NCI-H345 treated with DMSO at 0.1 percent for 48 hours (cell line): ENCODE measurements around the gene HMCN2.

Source experiments
- DNase-seq: peaks from one replicate; lab custom pipeline; 2025; ENCODE audit not compliant: unreplicated experiment; lab: John Stamatoyannopoulos, UW

HMCN2 gene

GRCh38 chr9:130265431-130266235 is at the start of gene HMCN2:
Gene HMCN2, plus strand, starts transcription at chr9:130265760. Its CDS starts 119 bp downstream, at chr9:130265879.
- no peak for DNase-seq

- DNase-seq: no peak
These were observed 47.7 kb upstream of the HMCN2 start for GRCh38 chr9:130217838-130218237.

- DNase-seq: no peak
These were observed 45.9 kb upstream of the HMCN2 start for GRCh38 chr9:130219661-130220096.

- DNase-seq: no peak
These were observed 45.2 kb upstream of the HMCN2 start for GRCh38 chr9:130220352-130220751.

- DNase-seq: no peak
These were observed 42.7 kb upstream of the HMCN2 start for GRCh38 chr9:130222833-130223232.

- no peak for DNase-seq
These were observed 40.5 kb upstream of the HMCN2 start for GRCh38 chr9:130225071-130225470.

GRCh38 chr9:130225586-130225985 is 40.0 kb upstream of the HMCN2 start:
- no peak for DNase-seq

- DNase-seq: no peak
These were observed 39.4 kb upstream of the HMCN2 start for GRCh38 chr9:130226112-130226511.

- DNase-seq: no peak
These were observed 37.7 kb upstream of the HMCN2 start for GRCh38 chr9:130227833-130228232.

- no peak for DNase-seq
These were observed 35.8 kb upstream of the HMCN2 start for GRCh38 chr9:130229759-130230158.

GRCh38 chr9:130230631-130231030 is 34.9 kb upstream of the HMCN2 start:
- no peak for DNase-seq

GRCh38 chr9:130232899-130233586 is 32.5 kb upstream of the HMCN2 start:
- DNase-seq: no peak

GRCh38 chr9:130233587-130233945 is 32.0 kb upstream of the HMCN2 start:
- DNase-seq: no peak

GRCh38 chr9:130234340-130235260 is 31.0 kb upstream of the HMCN2 start:
- DNase-seq: no peak

GRCh38 chr9:130235558-130236435 is 29.8 kb upstream of the HMCN2 start:
- DNase-seq: peak; percentile 35

- no peak for DNase-seq
These were observed 29.0 kb upstream of the HMCN2 start for GRCh38 chr9:130236436-130236985.

- no peak for DNase-seq
These were observed 28.5 kb upstream of the HMCN2 start for GRCh38 chr9:130237076-130237475.

GRCh38 chr9:130237763-130238524 is 27.6 kb upstream of the HMCN2 start:
- peak; percentile 38 for DNase-seq

- no peak for DNase-seq
These were observed 26.2 kb upstream of the HMCN2 start for GRCh38 chr9:130239363-130239695.
